ENCODE data around the gene TMEM43. TPM values are rescaled to one million over a fixed set of nuclear protein-coding genes. Genes with fewer than 3 reads are reported as not detected.
"Not testable (repeated sequence)": the region's sequence is repeated elsewhere in the genome, so short reads cannot be mapped to it uniquely, and the experiment has no call there.

The TMEM43 gene
- total and polyA plus RNA-seq, 4 donors = 44.3 to 104 (median 74.5) TPM

- H3K36me3 ChIP-seq (ENCODE audit: control insufficient read depth in 4 of 4, insufficient read depth in 4 of 4, low read length in 4 of 4) = no peaks in the 10 kb centered on the region
- ATAC-seq (ENCODE audit: insufficient read depth, low FRiP score) = no peak
- H3K4me3 ChIP-seq = no peak overlapping the region
- no peak overlapping the region for H3K27ac ChIP-seq (ENCODE audit: low read depth in 1 of 2, low read length in 1 of 2)
- no peak overlapping the region for H3K9ac ChIP-seq (ENCODE audit: insufficient read depth in 1 of 2, low read length in 2 of 2)
- H3K9me3 ChIP-seq (ENCODE audit: control insufficient read depth in 4 of 4, insufficient read depth in 3 of 4, low read length in 3 of 4) = peaks cover 0 to 3% (median 1%) of the 10 kb centered on the region in 4 donors
- DNase-seq = no peak
- H3K4me1 ChIP-seq (ENCODE audit: control insufficient read depth in 5 of 5, insufficient read depth in 5 of 5, low read length in 5 of 5) = no peaks in the 10 kb centered on the region
- no peak for TF ChIP-seq CTCF (IDR thresholded peaks at IDR 0.05; ENCODE audit: control extremely low read depth, extremely low read depth)
- WGBS, 2 donors = 86 to 92% methylated on average over 5 of the region's 5 CpGs
- no peaks in the 10 kb centered on the region for H3K27me3 ChIP-seq (ENCODE audit: control insufficient read depth in 3 of 3, insufficient read depth in 3 of 3, low read length in 2 of 3)
These were observed 42.7 kb upstream of the TMEM43 start for GRCh38 chr3:14082108-14082657.

GRCh38 chr3:14087461-14087860 lies 37.4 kb upstream of the TMEM43 start:
- H3K36me3 ChIP-seq (ENCODE audit: control insufficient read depth in 4 of 4, insufficient read depth in 4 of 4, low read length in 4 of 4); H3K27me3 ChIP-seq (ENCODE audit: control insufficient read depth in 3 of 3, insufficient read depth in 3 of 3, low read length in 2 of 3); ATAC-seq (ENCODE audit: insufficient read depth, low FRiP score); H3K4me1 ChIP-seq (ENCODE audit: control insufficient read depth in 5 of 5, insufficient read depth in 5 of 5, low read length in 5 of 5); H3K9me3 ChIP-seq (ENCODE audit: control insufficient read depth in 4 of 4, insufficient read depth in 3 of 4, low read length in 3 of 4); H3K4me3 ChIP-seq; DNase-seq; H3K9ac ChIP-seq (ENCODE audit: insufficient read depth in 1 of 2, low read length in 2 of 2); H3K27ac ChIP-seq (ENCODE audit: low read depth in 1 of 2, low read length in 1 of 2): not testable (repeated sequence)
- 90 to 92% methylated on average over 5 of the region's 5 CpGs for WGBS, 2 donors

- not testable (repeated sequence) for ATAC-seq (ENCODE audit: insufficient read depth, low FRiP score); H3K36me3 ChIP-seq (ENCODE audit: control insufficient read depth in 4 of 4, insufficient read depth in 4 of 4, low read length in 4 of 4); H3K9ac ChIP-seq (ENCODE audit: insufficient read depth in 1 of 2, low read length in 2 of 2); H3K27ac ChIP-seq (ENCODE audit: low read depth in 1 of 2, low read length in 1 of 2); H3K9me3 ChIP-seq (ENCODE audit: control insufficient read depth in 4 of 4, insufficient read depth in 3 of 4, low read length in 3 of 4); H3K4me1 ChIP-seq (ENCODE audit: control insufficient read depth in 5 of 5, insufficient read depth in 5 of 5, low read length in 5 of 5); DNase-seq; H3K27me3 ChIP-seq (ENCODE audit: control insufficient read depth in 3 of 3, insufficient read depth in 3 of 3, low read length in 2 of 3); H3K4me3 ChIP-seq
- WGBS, 2 donors = 76 to 81% methylated on average over 3 of the region's 5 CpGs
These were observed 32.9 kb upstream of the TMEM43 start for GRCh38 chr3:14091959-14092358.

GRCh38 chr3:14092464-14092863 lies 32.4 kb upstream of the TMEM43 start:
- DNase-seq (no peak), ATAC-seq (ENCODE audit: insufficient read depth, low FRiP score) (no peak)
- WGBS, 2 donors = 88 to 92% methylated on average over 2 of the region's 2 CpGs

More at GRCh38 chr3:14092464-14092863, 32.4 kb upstream of the TMEM43 start:
- TF ChIP-seq CTCF (IDR thresholded peaks at IDR 0.05; ENCODE audit: control extremely low read depth, extremely low read depth) = no peak
- no peaks in the 10 kb centered on the region for H3K4me1 ChIP-seq (ENCODE audit: control insufficient read depth in 5 of 5, insufficient read depth in 5 of 5, low read length in 5 of 5)
- no peaks in the 10 kb centered on the region for H3K36me3 ChIP-seq (ENCODE audit: control insufficient read depth in 4 of 4, insufficient read depth in 4 of 4, low read length in 4 of 4)
- peaks cover 0 to 2% (median 0%) of the 10 kb centered on the region in 4 donors for H3K9me3 ChIP-seq (ENCODE audit: control insufficient read depth in 4 of 4, insufficient read depth in 3 of 4, low read length in 3 of 4)
- H3K9ac ChIP-seq (ENCODE audit: insufficient read depth in 1 of 2, low read length in 2 of 2) = no peak overlapping the region
- H3K27me3 ChIP-seq (ENCODE audit: control insufficient read depth in 3 of 3, insufficient read depth in 3 of 3, low read length in 2 of 3) = peaks cover 0 to 3% (median 0%) of the 10 kb centered on the region in 3 donors
- H3K4me3 ChIP-seq = no peak overlapping the region
- no peak overlapping the region for H3K27ac ChIP-seq (ENCODE audit: low read depth in 1 of 2, low read length in 1 of 2)

Measured in lung (tissue), 12 donors.